Measurements from ENCODE around the gene NECTIN1.
A peak's percentile ranks its signal among the peaks of the same experiment; 100 is the strongest.

NECTIN1 gene

GRCh38 chr11:119728651-119729580 is at the start of gene NECTIN1:
NECTIN1 (minus strand) TSS chr11:119729200; CDS start chr11:119728553, 647 bp downstream.
- peak; percentile 81 to 85 for DNase-seq

GRCh38 chr11:119778391-119779194 is 49.6 kb upstream of the NECTIN1 start:
- no peak for DNase-seq

GRCh38 chr11:119777940-119778339 is 48.9 kb upstream of the NECTIN1 start:
- DNase-seq: no peak

GRCh38 chr11:119776651-119777050 is 47.7 kb upstream of the NECTIN1 start:
- DNase-seq: no peak

GRCh38 chr11:119776031-119776636 is 47.1 kb upstream of the NECTIN1 start:
- no peak for DNase-seq

- DNase-seq: no peak
Observed at GRCh38 chr11:119774172-119774763, 45.3 kb upstream of the NECTIN1 start.

- no peak for DNase-seq
Observed at GRCh38 chr11:119772641-119773415, 43.8 kb upstream of the NECTIN1 start.

GRCh38 chr11:119772076-119772475 is 43.1 kb upstream of the NECTIN1 start:
- DNase-seq: no peak

- DNase-seq: no peak
Observed at GRCh38 chr11:119771172-119771770, 42.3 kb upstream of the NECTIN1 start.

- no peak for DNase-seq
Observed at GRCh38 chr11:119765628-119766027, 36.6 kb upstream of the NECTIN1 start.

GRCh38 chr11:119764108-119764868 is 35.3 kb upstream of the NECTIN1 start:
- no peak for DNase-seq

GRCh38 chr11:119763071-119763728 is 34.2 kb upstream of the NECTIN1 start:
- DNase-seq: no peak

- no peak for DNase-seq
Observed at GRCh38 chr11:119759747-119760412, 30.9 kb upstream of the NECTIN1 start.

GRCh38 chr11:119759324-119759723 is 30.3 kb upstream of the NECTIN1 start:
- no peak for DNase-seq

- DNase-seq: no peak
Observed at GRCh38 chr11:119758291-119758690, 29.3 kb upstream of the NECTIN1 start.

- DNase-seq: no peak
Observed at GRCh38 chr11:119757378-119757777, 28.4 kb upstream of the NECTIN1 start.

- no peak for DNase-seq
Observed at GRCh38 chr11:119756169-119756865, 27.3 kb upstream of the NECTIN1 start.

GRCh38 chr11:119755356-119756071 is 26.5 kb upstream of the NECTIN1 start:
- no peak for DNase-seq

All from CD4-positive, alpha-beta T cell treated with Interferon alpha-2 for 1 hour (primary cell).